Measurements from ENCODE around the gene COL19A1. TPM values are rescaled to one million over a fixed set of nuclear protein-coding genes. Genes with fewer than 3 reads are reported as not detected.

The COL19A1 gene
- total and polyA plus RNA-seq, 2 of the 13 experiments (the other 11 are each of a cell fraction or from before 2014, with no cell fraction given), result not detected

- TF ChIP-seq ZNF318 (CRISPR knock-in tag; IDR thresholded peaks at IDR 0.05) (no peak), ZNF326 (CRISPR knock-in tag; IDR thresholded peaks at IDR 0.05; ENCODE audit: borderline replicate concordance) (no peak), TOPORS (CRISPR knock-in tag; IDR thresholded peaks at IDR 0.05) (no peak), KLF9 (CRISPR knock-in tag; IDR thresholded peaks at IDR 0.05; ENCODE audit: low read depth) (no peak), ZNF878 (CRISPR knock-in tag; IDR thresholded peaks at IDR 0.05) (no peak), KDM5A (IDR thresholded peaks at IDR 0.05; ENCODE audit: borderline replicate concordance, low read length) (no peak), SIX4 (CRISPR knock-in tag; IDR thresholded peaks at IDR 0.05) (no peak), TRIM22 (IDR thresholded peaks at IDR 0.05) (no peak), FOXO4 (CRISPR knock-in tag; conservative IDR thresholded peaks at IDR 0.05) (no peak), ZNF354B (CRISPR knock-in tag; IDR thresholded peaks at IDR 0.05) (no peak), ZNF704 (CRISPR knock-in tag; IDR thresholded peaks at IDR 0.05; ENCODE audit: borderline replicate concordance) (no peak), PBX2 (CRISPR knock-in tag; IDR thresholded peaks at IDR 0.05) (no peak)
These were observed 302.5 kb downstream of the COL19A1 start (continued) for GRCh38 chr6:70168681-70169377.
